Measurements from ENCODE around the gene CEP70. TPM values are rescaled to one million over a fixed set of nuclear protein-coding genes. Genes with fewer than 3 reads are reported as not detected.

CEP70 gene
- total and polyA plus RNA-seq, 2 of the 13 experiments (the other 11 are each of a cell fraction or from before 2014, with no cell fraction given): 4.0 to 22.3 TPM

DNA sequence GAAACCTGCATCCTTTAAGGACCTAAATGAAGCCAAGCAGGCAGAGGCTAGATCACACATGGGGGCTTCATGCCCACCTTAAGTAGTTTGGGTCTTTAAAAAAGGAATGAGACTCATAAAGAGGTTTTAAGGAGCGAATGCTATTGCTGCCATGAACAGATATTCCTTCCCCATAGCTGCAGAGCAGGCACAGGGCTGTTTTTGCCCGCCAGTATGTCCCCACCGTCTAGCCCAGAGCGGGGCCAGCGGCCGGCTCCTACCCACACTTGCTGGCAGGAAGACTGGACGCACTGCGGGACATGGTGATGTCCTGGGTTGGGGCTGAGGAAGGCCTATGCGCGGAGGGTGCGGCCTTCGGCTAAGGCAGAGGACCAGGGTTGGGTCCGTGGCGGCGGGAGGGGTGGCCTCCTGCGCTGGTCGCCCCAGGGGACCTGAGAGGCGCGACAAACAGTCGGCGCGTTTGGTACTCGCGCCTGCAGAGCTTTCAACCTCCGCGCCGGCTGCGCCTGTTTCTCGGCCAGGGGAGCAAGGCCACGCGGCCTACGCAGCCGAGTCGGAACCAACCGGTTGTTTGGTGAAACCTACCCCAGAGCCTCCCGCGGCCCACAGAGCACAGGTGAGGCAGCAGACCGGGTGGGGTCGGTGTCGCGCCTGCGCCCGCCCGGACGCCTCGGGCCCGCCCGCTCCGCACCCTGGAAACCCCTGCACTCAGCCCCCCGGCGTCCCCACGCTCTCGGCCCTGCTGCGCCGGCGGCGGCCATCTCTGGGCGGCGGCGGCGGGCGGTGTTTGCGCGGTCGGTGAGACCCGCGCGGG is 14.5 kb upstream of the CEP70 start, which contains the start of gene FAIM (continued):
- TF ChIP-seq POGK (CRISPR knock-in tag; conservative IDR thresholded peaks at IDR 0.05): peak; percentile 91
- no peak for TF ChIP-seq FIP1L1 (IDR thresholded peaks at IDR 0.05; ENCODE audit: borderline replicate concordance, insufficient read depth, low read depth, low read length)
- TF ChIP-seq, protein P1, sequence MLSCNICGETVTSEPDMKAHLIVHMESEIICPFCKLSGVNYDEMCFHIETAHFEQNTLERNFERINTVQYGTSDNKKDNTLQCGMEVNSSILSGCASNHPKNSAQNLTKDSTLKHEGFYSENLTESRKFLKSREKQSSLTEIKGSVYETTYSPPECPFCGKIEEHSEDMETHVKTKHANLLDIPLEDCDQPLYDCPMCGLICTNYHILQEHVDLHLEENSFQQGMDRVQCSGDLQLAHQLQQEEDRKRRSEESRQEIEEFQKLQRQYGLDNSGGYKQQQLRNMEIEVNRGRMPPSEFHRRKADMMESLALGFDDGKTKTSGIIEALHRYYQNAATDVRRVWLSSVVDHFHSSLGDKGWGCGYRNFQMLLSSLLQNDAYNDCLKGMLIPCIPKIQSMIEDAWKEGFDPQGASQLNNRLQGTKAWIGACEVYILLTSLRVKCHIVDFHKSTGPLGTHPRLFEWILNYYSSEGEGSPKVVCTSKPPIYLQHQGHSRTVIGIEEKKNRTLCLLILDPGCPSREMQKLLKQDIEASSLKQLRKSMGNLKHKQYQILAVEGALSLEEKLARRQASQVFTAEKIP (CRISPR knock-in tag; IDR thresholded peaks at IDR 0.05; ENCODE audit: borderline replicate concordance): no peak
- peak; percentile 24 for TF ChIP-seq XRCC5 (optimal IDR thresholded peaks at IDR 0.05; ENCODE audit: low read length)
- TF ChIP-seq EED (CRISPR knock-in tag; IDR thresholded peaks at IDR 0.05): peak; percentile 9; the same call in 1 of the 2 replicates
- TF ChIP-seq, protein P2, sequence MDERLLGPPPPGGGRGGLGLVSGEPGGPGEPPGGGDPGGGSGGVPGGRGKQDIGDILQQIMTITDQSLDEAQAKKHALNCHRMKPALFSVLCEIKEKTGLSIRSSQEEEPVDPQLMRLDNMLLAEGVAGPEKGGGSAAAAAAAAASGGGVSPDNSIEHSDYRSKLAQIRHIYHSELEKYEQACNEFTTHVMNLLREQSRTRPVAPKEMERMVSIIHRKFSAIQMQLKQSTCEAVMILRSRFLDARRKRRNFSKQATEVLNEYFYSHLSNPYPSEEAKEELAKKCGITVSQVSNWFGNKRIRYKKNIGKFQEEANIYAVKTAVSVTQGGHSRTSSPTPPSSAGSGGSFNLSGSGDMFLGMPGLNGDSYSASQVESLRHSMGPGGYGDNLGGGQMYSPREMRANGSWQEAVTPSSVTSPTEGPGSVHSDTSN (CRISPR knock-in tag; IDR thresholded peaks at IDR 0.05): no peak
- TF ChIP-seq ZNF776 (CRISPR knock-in tag; IDR thresholded peaks at IDR 0.05): peak; percentile 93; the same call in 1 of the 2 replicates
- TF ChIP-seq HOMEZ (CRISPR knock-in tag; IDR thresholded peaks at IDR 0.05; ENCODE audit: low read depth): no peak
- TF ChIP-seq POGZ (CRISPR knock-in tag; IDR thresholded peaks at IDR 0.05): no peak; the same call in 1 of the 2 replicates
- TF ChIP-seq JDP2 (CRISPR knock-in tag; IDR thresholded peaks at IDR 0.05; ENCODE audit: borderline replicate concordance): no peak
- no peak for TF ChIP-seq ZBTB7A (CRISPR knock-in tag; IDR thresholded peaks at IDR 0.05)
- TF ChIP-seq NBN (conservative IDR thresholded peaks at IDR 0.05): no peak
- peak; percentile 38; the same call in 1 of the 2 replicates for TF ChIP-seq RAD21 (CRISPR knock-in tag; IDR thresholded peaks at IDR 0.05)
- peak; percentile 53 for TF ChIP-seq AGO2 (optimal IDR thresholded peaks at IDR 0.05; ENCODE audit: low read depth, low read length)
- no peak for TF ChIP-seq ZNF724P (CRISPR knock-in tag; IDR thresholded peaks at IDR 0.05; ENCODE audit: borderline replicate concordance)
- TF ChIP-seq, protein P3, sequence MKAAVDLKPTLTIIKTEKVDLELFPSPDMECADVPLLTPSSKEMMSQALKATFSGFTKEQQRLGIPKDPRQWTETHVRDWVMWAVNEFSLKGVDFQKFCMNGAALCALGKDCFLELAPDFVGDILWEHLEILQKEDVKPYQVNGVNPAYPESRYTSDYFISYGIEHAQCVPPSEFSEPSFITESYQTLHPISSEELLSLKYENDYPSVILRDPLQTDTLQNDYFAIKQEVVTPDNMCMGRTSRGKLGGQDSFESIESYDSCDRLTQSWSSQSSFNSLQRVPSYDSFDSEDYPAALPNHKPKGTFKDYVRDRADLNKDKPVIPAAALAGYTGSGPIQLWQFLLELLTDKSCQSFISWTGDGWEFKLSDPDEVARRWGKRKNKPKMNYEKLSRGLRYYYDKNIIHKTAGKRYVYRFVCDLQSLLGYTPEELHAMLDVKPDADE (CRISPR knock-in tag; IDR thresholded peaks at IDR 0.05): 0 out of 2 replicates have a peak, but pooled peaks have one; percentile 57
- peak; percentile 53; the same call in 1 of the 2 replicates for TF ChIP-seq PITX1 (CRISPR knock-in tag; IDR thresholded peaks at IDR 0.05)
- no peak; the same call in 1 of the 2 replicates for TF ChIP-seq ZNF383 (CRISPR knock-in tag; IDR thresholded peaks at IDR 0.05; ENCODE audit: borderline replicate concordance)
- no peak for TF ChIP-seq ARNT (IDR thresholded peaks at IDR 0.05)
- no peak for TF ChIP-seq ZNF138 (CRISPR knock-in tag; IDR thresholded peaks at IDR 0.05; ENCODE audit: low read depth)
- TF ChIP-seq ZFP36L1 (CRISPR knock-in tag; IDR thresholded peaks at IDR 0.05): no peak
- TF ChIP-seq DNMT1 (CRISPR knock-in tag; IDR thresholded peaks at IDR 0.05): peak; percentile 30; the same call in 1 of the 2 replicates
- TF ChIP-seq NAIF1 (CRISPR knock-in tag; IDR thresholded peaks at IDR 0.05; ENCODE audit: borderline replicate concordance): peak; percentile 43; the same call in 1 of the 2 replicates
